HG02938 (cell line): Measurements from ENCODE around the gene FLT4.

Source experiments
- ATAC-seq: cut with Tn5 transposase; IDR thresholded peaks from one replicate; pipeline ENCODE4 v1.9.1; 2021; ENCODE audit warnings: mild to moderate bottlenecking, moderate library complexity; ENCODE audit not compliant: unreplicated experiment

Gene FLT4

GRCh38 chr5:180608572-180609310 is 40.7 kb downstream of the FLT4 start:
- no peak for ATAC-seq

GRCh38 chr5:180607861-180608571 is 41.4 kb downstream of the FLT4 start:
- ATAC-seq, result no peak

- no peak for ATAC-seq
Observed at GRCh38 chr5:180606215-180606785, 43.1 kb downstream of the FLT4 start.

DNA sequence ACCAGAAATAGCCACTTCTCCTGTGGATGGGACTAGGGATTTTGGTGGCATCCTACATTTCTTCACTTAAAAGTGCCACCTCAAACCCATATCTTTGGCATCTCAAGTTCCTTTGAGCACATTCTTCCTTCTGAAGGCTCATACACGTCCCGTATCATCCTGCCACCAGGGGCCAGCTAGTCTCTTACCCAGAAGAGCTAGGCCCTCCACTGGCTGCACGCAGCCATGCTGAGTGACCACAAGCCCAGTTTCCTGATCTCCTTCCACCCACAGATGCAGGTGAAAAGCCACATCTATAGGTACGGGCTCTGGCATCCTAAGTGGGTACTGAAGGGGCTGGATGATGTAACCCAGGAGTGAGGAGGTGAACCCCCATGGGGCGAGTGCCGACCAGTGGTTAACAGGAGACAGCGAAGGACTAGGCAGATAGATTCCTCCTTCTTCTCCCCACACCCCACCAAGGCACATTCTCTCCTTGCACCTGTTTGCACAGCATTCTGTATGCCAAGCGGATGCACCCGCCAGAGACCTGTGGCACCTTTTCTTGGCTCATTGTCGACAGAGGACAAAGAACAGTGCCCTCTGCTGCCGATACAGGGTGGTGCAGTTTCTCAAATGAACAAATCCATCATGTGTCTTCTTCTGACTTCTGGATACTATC is 43.7 kb downstream of the FLT4 start:
- ATAC-seq, result no peak

DNA sequence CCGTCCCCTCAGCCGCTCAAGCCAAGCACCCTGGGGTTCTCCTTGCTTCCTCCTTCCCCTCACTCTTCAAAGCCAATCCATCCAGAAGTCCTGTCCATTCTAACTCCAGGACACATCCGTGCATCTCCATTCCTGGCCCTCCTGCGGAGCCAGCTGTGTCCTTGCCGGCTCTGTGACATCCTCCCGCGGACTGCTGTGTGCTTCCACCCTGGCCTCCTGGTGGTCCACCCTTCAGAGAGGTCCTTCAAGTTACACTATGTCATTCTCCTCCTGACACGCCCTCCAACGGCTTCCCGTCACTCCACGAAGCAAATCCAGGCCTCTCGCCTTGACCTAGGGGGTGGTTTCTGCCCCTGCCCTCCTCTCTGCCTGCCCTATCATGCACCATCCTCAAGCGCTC is 45.1 kb downstream of the FLT4 start:
- no peak for ATAC-seq

- ATAC-seq, result no peak
Observed at GRCh38 chr5:180603076-180603594, 46.3 kb downstream of the FLT4 start.

GRCh38 chr5:180602481-180603075 is 46.8 kb downstream of the FLT4 start:
- ATAC-seq, result no peak

GRCh38 chr5:180601591-180602480 is 47.6 kb downstream of the FLT4 start:
- ATAC-seq, result no peak

DNA sequence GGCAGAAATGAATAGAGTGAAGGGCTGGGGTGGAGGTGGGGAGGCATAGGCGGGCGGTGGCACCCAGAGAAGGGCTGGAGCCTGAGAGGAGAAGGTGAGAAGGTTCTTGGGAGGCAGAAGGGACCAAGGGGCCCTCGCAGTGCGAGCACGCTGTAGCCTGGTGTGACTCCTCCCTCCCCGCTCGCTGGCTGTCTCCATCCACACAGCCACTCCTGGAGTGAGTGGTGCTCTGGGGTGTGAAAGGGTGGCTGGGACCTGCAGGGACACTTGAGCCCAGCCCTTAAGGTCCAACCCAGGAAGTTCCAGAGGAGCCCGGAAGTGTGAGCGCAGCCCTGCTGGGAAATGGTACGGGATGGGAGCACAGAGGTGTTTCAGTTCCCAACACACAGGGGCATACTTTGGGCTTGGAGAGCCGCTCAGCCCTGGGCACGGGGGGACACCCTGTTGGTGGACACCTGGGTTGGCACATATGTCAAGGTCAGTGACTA is 48.8 kb downstream of the FLT4 start:
- ATAC-seq, result no peak

- no peak for ATAC-seq
Observed at GRCh38 chr5:180599981-180600553, 49.3 kb downstream of the FLT4 start.

- ATAC-seq, result no peak
Observed at GRCh38 chr5:180599590-180599914, 49.8 kb downstream of the FLT4 start.

DNA sequence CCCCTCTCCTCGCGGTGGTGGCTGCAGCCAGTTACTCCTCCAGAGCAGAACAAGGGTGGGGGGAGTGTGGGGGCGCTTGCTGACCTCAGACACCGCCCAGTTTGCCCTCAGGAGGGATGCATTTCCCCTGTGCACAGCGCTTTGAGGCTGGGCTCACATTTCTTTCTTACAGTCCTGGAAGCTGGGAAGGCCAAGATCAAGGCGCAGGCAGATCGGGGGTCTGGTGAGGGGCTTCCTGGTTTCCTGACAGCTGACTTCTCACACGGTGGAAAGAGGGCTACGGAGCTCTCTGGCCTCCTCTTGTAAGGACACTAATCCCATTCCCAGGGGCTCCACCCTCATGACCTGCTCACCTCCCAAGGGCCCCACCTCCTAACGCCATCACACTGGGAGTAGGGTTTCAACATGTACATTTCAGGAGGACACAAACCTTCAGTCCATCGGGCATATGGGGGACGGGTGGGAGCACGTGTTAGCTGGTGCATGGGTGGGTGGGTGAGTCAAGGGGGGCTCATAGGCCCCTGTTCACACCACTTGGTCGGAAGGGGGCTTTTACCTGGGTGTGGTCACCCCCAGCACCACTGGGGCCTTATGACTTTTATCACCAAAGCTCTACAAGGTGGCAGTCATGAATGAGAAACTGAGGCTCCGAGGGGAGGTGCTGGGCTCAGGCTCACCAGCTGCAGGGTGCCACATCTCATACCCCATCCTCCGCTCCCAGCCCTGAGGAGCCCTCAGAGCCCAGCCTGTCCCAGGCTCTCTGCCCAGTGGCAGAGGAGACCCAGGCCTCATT is 50.4 kb downstream of the FLT4 start:
- no peak for ATAC-seq

- no peak for ATAC-seq
Observed at GRCh38 chr5:180598316-180598701, 51.1 kb downstream of the FLT4 start.

DNA sequence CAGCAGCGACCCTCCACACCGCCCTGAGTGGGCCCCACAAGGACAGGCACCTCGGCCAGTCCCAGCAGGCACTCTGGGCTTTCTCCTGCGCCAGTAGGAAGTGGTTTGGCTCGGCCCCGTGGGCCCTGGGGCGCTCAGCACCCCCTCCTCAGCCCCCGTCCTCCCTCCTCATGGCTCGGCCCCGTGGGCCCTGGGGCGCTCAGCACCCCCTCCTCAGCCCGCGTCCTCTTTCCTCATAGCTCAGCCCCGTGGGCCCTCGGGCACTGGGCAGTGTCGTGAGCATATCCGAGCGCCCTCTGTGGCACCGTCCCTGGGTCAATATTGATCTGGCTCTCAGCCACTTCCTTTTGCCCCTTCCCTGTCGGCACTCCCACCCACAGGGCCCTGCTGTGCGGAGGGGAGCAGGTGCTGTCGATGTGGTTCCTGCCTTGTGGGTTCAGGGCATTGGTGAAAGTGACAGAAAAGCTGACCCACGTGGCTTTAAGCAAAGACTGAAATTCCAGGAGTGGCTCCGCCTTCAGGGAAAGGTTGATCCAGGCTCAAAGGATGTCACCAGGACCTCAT is 52.6 kb downstream of the FLT4 start:
- ATAC-seq, result no peak

DNA sequence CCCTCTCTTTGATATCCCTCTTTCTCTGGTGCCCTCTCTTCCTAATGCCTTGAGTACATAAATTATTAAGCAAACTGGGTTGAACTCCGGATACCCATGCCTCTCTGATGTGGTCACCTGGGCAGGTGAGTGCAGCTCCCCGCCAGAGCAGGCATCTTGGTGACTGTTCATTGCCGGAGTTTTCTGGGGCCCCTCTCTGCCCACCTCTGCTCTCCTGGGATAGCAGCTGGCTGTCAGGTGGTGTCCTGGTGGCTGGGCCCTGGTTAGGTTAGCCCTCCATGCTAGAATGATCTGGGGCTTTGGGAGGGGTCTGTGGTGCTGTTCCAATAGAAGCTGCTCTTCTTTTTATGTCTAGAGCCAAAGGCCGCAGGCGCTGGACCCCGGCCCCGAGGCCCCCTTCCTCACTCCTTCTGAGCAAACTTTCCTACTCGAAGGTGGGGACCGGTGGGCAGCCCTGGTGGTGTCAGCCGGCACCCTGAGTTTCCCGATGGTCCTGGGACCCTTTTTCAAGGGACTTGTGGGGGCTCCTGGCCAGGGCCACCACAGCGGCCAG is 53.2 kb downstream of the FLT4 start:
- no peak for ATAC-seq

DNA sequence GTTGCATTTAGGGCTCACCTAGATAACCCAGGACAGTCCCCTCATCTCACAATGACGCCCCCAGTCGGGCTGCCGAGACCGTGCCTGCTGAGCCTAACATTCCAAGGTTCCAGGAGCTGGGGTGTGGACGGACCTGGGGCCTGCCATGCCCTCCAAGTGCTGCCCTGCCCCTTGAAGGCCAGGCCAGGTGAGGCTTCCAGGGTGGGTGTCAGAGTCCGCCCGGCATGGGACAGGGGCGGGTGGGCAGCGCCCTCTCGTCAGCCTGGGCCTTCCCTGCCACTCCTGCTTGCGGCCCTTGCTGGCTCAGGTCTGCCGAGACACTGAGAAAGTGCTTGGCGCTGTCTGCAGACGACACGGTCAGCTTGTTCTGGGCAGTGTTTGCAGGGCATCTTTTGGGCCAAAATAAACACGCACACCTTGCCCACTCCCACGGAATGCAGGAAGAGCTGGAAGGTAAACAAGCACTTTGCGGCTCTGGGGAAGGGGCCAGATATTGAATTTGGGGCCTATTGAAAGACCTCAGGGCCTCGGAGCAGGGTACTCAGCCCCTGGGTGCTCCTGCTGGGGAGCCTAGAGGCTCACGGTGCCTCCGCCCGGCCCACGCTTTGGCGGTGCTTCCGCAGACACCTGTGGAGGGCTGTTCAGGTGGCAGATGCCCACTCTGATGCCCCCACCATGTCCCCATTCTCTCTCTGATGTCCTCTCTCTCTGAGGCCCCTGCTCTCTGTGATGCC is 53.9 kb downstream of the FLT4 start:
- no peak for ATAC-seq

- ATAC-seq, result no peak
Observed at GRCh38 chr5:180595046-180595379, 54.4 kb downstream of the FLT4 start.
